GM13977 (cell line): ENCODE results near the gene SERINC4.
"Not testable (repeated sequence)": the region's sequence is repeated elsewhere in the genome, so short reads cannot be mapped to it uniquely, and the experiment has no call there.

Source experiments
- DNase-seq: peaks from one replicate; pipeline ENCODE4 v3.0.0; 2012; ENCODE audit warnings: low spot score
- in situ Hi-C: fragments of 300-500 bp; cut with MboI; formaldehyde crosslinking; loops from one replicate; pipeline ENCODE4 v1.12.0; 2022; ENCODE audit warnings: low sequenced_read_pairs, low pct_unique_long_range_greater_than_20kb, mixed read lengths, inconsistent platforms; ENCODE audit not compliant: unreplicated experiment
- TF ChIP-seq, protein P1 (sequence below): IDR thresholded peaks from 2 replicates; pipeline ENCODE4 v1.5.1; 2012; ENCODE audit warnings: mild to moderate bottlenecking, control low read depth; ENCODE audit not compliant: insufficient read depth; ENCODE audit errors: extremely low read depth, missing control alignments

The SERINC4 gene

DNA sequence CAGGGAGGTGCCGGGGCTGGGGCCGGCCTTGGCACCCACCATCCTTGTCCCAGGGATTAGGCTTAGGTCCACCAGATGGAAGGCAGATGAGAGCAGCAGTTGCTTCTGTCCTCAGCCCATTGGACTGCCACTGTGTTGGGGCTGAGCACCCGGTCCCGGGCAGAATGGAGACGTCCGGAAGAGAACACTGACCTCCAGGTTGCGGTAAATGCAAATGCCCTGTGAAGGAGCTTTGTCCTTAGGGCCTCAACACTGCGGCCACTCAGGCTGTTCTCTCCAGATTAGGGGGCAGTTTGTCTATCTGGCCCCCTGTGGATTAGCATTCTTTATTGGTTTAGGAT lies at the start of gene SERINC4:
Gene SERINC4 (minus strand): TSS at position 276 of the 341 bp plus-strand sequence. CDS start 234 bp downstream, at position 42.
- TF ChIP-seq, protein P1, sequence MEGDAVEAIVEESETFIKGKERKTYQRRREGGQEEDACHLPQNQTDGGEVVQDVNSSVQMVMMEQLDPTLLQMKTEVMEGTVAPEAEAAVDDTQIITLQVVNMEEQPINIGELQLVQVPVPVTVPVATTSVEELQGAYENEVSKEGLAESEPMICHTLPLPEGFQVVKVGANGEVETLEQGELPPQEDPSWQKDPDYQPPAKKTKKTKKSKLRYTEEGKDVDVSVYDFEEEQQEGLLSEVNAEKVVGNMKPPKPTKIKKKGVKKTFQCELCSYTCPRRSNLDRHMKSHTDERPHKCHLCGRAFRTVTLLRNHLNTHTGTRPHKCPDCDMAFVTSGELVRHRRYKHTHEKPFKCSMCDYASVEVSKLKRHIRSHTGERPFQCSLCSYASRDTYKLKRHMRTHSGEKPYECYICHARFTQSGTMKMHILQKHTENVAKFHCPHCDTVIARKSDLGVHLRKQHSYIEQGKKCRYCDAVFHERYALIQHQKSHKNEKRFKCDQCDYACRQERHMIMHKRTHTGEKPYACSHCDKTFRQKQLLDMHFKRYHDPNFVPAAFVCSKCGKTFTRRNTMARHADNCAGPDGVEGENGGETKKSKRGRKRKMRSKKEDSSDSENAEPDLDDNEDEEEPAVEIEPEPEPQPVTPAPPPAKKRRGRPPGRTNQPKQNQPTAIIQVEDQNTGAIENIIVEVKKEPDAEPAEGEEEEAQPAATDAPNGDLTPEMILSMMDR, result no peak
- in situ Hi-C loops, result no loop called here
- no peak for DNase-seq

DNA sequence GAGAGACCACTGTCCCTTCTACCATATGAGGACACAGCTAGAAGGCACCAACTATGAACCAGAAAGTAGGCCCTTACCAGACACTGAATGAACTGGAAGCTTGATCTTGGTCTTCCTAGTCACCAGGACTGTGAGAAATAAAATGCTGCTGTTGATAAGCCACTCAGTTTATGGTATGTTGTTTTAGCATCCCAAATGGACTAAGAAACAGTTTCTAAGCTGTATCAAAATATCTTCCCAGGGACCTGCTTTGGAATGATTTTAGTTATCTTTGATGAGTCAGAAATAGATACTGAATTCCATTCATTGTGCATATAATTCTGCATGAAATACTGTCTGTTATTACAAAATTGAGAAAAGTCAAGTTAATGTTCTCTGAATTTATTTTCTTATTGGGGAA lies 45.4 kb upstream of the SERINC4 start:
- no peak for DNase-seq
- TF ChIP-seq, protein P1, result no peak
- in situ Hi-C loops, result no loop called here

DNA sequence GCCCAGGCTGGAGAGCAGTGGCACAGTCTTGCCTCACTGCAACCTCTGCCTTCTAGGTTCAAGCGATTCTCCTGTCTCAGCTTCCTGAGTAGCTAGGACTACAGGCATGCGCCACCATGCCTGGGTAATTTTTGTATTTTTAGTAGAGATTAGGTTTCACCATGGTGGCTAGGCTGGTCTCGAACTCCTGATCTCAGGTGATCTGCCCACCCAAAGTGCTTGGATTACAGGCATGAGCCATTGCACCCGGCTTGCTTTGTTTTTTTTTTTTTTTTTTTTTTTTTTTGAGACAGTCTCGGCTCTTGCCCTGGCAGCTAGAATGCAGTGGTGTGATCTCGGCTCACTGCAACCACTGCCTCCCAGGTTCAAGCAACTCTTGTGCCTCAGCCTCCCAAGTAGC lies 32.5 kb upstream of the SERINC4 start:
- in situ Hi-C loops, DNase-seq: not testable (repeated sequence)

DNA sequence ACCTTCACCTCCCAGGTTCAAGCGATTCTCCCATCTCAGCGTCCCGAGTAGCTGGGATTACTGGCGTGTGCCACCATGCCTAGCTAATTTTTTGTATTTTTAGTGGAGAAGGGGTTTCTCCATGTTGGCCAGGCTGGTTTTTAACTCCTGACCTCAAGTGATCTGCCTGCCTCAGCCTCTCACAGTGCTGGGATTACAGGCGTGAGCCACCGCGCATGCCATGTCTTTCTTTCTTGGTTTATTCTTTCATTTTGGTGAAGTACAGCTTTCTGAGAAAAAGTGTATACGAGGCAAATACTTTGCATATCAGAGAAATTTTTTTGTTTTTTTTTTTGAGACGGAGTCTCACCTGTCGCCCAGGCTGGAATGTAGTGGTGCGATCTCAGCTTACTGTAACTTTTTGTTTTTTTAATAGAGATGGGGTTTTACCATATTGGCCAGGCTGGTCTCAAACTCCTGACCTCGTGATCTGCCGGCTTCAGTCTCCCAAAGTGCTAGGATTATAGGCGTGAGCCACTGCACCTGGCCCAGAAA lies 31.6 kb upstream of the SERINC4 start:
- in situ Hi-C loops, DNase-seq: not testable (repeated sequence)

DNA sequence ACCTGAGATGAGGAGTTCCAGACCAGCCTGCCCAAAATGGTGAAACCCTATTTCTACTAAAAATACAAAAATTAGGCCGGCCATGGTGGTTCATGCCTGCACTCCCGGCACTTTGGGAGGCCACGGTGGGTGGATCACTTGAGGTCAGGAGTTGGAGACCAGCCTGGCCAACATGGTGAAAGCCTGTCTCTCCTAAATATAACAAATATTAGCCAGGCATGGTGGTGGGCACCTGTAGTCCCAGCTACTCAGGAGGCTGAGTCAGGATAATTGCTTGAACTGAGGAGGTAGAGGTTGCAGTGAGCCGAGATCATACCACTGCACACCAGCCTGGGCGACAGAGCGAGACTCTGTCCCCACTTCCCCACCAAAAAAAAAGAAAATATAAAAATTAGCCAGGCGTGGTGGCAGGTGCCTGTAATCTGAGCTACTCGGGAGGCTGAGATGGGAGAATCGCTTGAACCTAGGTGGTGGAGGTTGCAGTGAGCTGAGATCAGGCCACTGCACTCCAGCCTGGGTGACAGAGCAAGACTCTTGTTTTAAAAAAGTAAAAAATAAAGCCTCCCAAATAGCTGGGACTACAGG lies 30.8 kb upstream of the SERINC4 start:
- in situ Hi-C loops, DNase-seq: not testable (repeated sequence)

DNA sequence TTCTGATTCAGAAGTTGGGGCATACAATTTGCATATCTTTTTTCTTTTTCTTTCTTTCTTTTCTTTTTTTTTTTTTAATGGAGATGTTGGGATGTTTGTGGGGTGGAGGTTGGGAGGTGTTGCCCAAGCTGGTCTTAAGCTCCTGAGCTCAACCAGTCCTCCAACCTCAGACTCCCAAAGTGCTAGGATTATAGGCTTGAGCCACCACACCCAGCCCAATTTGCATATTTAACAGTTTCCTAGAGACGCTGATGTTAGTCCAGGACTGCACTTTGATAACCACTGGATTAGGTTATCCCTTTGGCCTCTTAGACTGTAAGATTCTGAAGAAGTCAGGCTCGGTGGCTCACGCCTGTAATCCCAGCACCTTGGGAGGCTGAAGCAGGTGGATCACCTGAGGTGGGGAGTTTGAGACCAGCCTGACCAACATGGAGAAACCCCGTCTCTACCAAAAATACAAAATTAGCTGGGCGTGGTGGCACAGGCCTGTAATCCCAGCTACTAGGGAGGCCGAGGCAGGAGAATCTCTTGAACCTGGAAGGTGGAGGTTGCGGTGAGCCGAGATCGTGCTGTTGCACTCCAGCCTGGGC lies 30.0 kb upstream of the SERINC4 start:
- in situ Hi-C loops, DNase-seq: not testable (repeated sequence)

DNA sequence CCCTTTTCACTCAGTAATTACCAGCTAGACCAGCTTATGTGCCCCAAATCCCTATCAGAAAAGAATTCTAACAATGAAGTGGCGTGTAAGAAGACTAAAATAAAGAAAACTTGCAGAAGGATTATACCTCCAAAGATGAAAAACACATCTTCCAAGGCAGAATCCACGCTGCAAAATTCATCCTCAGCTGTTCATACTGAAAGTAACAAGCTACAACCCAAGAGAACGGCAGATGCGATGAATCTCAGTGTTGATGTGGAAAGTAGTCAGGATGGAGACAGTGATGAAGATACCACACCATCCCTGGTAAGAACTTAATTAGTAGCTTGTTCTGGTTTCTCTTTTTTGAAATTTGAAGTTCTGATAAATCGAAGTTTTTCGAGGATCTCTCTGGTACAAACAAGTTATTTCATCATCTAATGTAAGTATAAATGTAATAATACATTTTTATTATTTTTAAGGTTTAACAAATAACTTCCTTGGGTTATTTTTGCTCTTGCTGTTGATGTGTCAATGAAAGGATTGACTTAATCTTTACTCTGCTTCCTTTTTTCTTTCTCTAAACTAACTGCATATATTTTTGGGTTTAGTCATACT lies 28.1 kb upstream of the SERINC4 start:
- TF ChIP-seq, protein P1, result no peak
- peak; percentile 33 for DNase-seq
- in situ Hi-C loops, result no loop called here

DNA sequence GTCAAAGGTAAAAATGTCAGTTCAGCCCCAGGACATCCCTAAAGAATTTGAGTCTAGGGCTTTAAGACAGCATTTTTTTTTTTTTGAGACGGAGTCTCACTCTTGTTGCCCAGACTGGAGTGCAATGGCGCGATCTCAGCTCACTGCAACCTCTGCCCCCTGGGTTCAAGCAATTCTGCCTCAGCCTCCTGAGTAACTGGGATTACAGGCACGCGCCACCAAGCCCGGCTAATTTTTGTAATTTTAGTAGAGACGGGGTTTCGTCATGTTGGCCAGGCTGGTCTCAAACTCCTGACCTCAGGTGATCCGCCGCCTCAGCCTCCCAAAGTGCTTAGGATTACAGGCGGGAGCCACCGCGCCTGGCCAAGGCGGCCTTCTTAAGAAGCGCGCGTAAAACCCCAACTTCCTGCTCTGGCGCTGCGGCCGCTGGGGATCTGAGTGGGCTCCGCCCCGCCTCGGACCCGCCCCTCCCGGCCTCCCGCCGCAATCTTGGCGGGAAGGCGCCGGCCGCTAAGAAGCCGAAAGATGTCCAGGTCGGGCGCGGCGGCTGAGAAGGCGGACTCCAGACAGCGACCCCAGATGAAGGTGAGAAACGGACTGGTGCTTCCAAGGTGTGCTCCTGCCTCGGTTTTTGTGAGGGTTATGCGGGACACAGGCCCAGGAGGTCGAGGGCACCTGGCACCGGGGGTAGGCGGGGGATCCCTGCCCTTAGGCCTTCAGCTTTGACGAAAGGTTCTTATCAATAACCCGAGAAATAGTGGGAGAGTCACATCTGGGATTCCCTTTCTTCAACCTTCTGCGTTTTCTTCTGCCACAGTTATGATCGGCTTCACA lies 26.7 kb upstream of the SERINC4 start, which contains the start of gene WDR76:
Gene WDR76 (plus strand): TSS at position 495 of the 834 bp plus-strand sequence. CDS start 31 bp downstream, at position 526.
- TF ChIP-seq, protein P1, result no peak
- in situ Hi-C loops, result no loop called here
- peak; percentile 82 for DNase-seq
